GM12873 (cell line): ENCODE results near the gene MACO1.

ENCODE experiments used
- CTCF ChIP-seq: IDR thresholded peaks from 2 replicates; pipeline ENCODE4 v1.5.1; 2012; ENCODE audit warnings: low read depth, mild to moderate bottlenecking, moderate library complexity, low read length, control low read depth; ENCODE audit not compliant: insufficient read depth; ENCODE audit errors: missing control alignments

Gene MACO1

GRCh38 chr1:25526753-25527152, 96.1 kb downstream of the MACO1 start:
- no peak for TF ChIP-seq CTCF

DNA sequence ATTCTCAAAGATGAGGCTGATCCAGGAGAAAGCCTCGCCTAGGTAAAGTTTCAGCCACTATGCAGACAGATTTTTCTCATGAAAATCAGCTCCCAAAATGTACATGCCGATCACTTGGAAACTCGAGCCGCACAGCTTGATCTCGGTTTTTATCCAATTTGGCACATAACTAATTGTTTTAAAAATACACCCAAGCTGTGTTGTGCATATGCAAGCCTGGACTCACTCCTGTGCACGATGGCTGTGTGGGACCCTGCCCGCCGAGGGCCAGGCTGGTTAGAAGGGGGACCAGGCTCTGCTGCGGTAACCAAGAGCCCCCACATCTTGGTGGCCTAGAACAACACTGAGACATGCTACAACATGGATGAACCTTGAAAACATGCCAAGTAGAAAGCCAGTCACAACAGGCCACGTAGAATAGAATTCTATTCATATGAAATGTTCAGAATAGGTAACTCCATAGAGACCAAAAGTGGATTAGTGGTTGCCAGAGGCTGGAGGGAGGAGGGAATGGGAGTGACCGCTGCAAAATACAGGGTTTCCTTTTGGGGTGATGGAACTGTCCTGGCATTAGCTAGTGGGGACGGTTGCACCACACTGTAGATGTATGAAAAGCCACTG, 96.6 kb downstream of the MACO1 start:
- TF ChIP-seq CTCF = no peak

DNA sequence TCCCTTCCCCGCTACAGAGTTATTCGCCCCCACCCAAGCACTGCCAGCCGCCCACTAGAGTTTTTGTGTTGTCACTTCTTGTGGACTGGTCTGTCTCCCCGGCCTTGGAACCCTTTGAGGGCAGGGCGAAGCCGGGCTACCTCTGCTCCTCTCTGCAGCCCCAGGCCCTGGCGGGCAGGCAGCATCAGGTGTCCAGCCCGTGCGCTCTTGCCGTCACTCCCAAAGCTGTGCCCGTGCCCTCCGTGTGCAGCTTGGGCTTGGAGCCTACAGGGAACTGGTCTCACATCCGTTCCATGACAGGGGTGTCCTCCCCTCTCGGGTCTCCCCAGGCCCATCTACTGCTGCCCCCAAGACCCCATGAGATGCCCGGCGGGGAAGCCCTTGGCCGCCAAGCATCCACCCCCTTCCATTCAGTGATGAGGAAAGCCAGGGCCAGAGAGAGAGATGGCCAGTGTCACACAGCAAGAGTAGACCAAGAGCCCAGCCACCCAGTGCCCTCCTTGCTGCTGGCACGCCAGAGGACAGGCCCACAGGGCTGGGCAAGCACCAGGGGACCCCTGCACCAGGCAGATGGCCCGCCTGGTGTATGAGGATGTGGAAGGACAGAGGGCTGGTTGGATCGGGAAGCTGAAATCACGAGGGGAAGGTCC, 97.4 kb downstream of the MACO1 start:
- TF ChIP-seq CTCF = no peak

GRCh38 chr1:25528881-25529517, 98.3 kb downstream of the MACO1 start:
- no peak for TF ChIP-seq CTCF

DNA sequence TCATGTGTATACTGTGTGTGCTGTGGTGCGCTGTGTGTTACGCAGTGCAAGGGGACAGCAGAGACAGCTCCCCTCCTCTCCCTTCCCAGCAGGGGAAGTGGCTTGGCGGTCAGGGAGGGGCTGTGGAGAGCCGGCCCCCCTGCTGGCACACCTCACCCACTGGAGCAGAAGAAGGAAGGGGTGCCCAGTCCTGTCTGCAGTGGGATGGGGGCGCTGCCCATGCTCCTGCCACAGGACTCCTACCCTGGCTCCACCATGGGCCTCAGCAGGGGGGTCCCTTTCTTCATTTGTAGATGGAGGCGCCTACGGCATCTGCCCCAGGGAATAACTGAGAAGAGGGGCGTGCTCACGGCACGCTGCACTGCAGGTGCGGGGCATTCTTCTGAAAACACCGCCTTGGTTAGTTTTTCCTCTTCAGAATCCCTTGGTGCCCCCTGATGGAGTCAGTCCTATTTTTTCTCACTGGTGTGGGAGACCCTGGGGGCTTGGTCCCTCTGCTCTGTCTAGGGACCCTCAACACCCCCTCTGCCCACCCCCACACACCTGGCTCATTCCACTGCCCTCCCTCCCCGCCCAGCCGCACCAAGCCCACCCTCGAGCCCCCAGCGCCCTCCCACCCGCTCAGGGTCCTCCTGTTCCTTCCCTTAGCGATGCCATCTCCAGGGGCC, 99.0 kb downstream of the MACO1 start:
- no peak for TF ChIP-seq CTCF

DNA sequence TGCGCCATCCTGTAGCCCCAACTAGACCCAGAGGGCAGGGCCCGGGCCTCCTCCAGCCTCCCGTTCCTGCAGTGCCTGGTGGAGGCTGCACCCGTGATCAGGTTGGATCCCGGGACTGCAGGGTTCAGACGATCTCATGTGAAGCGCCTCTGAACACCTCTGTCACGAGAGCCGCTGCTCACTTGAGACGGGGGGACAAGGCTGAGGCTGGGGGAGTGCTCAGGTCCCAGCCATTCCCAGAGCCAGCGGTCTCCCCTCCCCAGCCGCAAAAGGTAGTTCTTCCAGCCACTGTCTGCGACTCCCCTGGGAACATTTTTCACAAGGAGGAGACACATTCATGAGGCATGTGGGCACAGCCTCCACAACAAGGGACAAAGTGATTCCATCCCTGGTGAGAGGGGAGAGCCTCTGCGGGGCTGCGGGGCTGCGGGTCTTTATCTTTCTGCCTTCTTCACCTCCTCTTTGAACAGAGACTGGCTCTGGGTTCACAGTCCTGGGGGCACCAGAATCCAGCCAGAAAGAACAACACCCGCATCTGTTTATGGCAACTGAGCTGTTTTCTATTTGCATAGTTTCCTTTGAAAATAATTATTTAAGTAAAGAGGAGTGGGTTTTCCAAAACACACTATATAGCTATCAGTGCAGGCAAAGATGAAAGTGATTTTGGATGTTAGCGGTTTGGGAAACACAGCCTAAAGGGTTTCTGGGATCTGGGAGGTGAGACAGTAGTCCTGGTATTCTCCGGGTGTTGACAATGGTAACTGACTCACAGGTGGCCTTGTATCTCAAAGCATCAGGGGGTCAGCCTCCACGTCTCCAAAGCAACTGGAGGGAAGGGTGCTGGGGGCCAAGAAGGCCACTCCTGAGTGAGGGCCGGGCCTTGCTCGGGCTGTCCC, 99.7 kb downstream of the MACO1 start:
- TF ChIP-seq CTCF = no peak
